Smooth muscle cell (in vitro differentiated cells): ENCODE measurements around the gene PXT1. TPM values are rescaled to one million over a fixed set of nuclear protein-coding genes. Genes with fewer than 3 reads are reported as not detected.

Experiments
- DNase-seq: peaks from one replicate; lab custom pipeline; 2025; ENCODE audit not compliant: unreplicated experiment; lab: John Stamatoyannopoulos, UW
- H2AFZ ChIP-seq: fragments of 200-600 bp; sonication (generic); 2 replicates; pipeline ENCODE4 v1.6.0; 2016; ENCODE audit warnings: antibody characterized with exemption, low read depth, mild to moderate bottlenecking
- H3F3A ChIP-seq: fragments of 200-600 bp; sonication (generic); 2 replicates; pipeline ENCODE4 v1.6.0; 2017; ENCODE audit warnings: antibody characterized with exemption, low read depth
- H3K27ac ChIP-seq: fragments of 200-600 bp; sonication (generic); 2 replicates; pipeline ENCODE4 v1.5.1; 2016; ENCODE audit warnings: low read depth, mild to moderate bottlenecking
- H3K27me3 ChIP-seq: fragments of 200-600 bp; sonication (generic); 2 replicates; pipeline ENCODE4 v1.6.1; 2016; ENCODE audit warnings: low read depth, mild to moderate bottlenecking
- H3K36me3 ChIP-seq: fragments of 200-600 bp; sonication (generic); 2 replicates; pipeline ENCODE4 v1.5.1; 2016; ENCODE audit warnings: low read depth
- H3K4me1 ChIP-seq: fragments of 200-600 bp; sonication (generic); 2 replicates; pipeline ENCODE4 v1.5.1; 2016; ENCODE audit warnings: low read depth
- H3K4me2 ChIP-seq: fragments of 200-600 bp; sonication (generic); 2 replicates; pipeline ENCODE4 v1.6.0; 2016; ENCODE audit warnings: mild to moderate bottlenecking
- H3K4me3 ChIP-seq: fragments of 200-600 bp; sonication (generic); 2 replicates; pipeline ENCODE4 v1.5.1; 2016; ENCODE audit warnings: mild to moderate bottlenecking
- H3K79me2 ChIP-seq: fragments of 200-600 bp; sonication (generic); 2 replicates; pipeline ENCODE4 v1.6.0; 2016; ENCODE audit warnings: low read depth, mild to moderate bottlenecking
- H3K9ac ChIP-seq: fragments of 200-600 bp; sonication (generic); 2 replicates; pipeline ENCODE4 v1.6.0; 2016; ENCODE audit warnings: low read depth
- H3K9me3 ChIP-seq: fragments of 200-600 bp; sonication (generic); replicated peaks from 2 replicates; pipeline ENCODE4 v1.5.1; 2016; ENCODE audit warnings: low read depth
- H4K20me1 ChIP-seq: fragments of 200-600 bp; sonication (generic); 2 replicates; pipeline ENCODE4 v1.6.0; 2016; ENCODE audit warnings: low read depth
- WGBS: methylation state at CpG from one replicate; pipeline ENCODE4 v1.1.7; 2016; ENCODE audit warnings: low lambda C conversion rate; 5-methylcytosine and 5-hydroxymethylcytosine counted together
- polyA plus RNA-seq: library from polyadenylated mRNA; unstranded; fragments of >200 nt; fragmentation: Nextera tagmentation; extraction: Ambion mirVana; gene quantifications from 2 replicates; pipeline ENCODE4 v1.2.1, GENCODE V29; 2016
- total RNA-seq: library from RNA; depleted of rRNA; stranded (reverse); fragments of >200 nt; gene quantifications from 2 replicates; pipeline ENCODE4 v1.2.3, GENCODE V29; 2014
- TF ChIP-seq, protein P1 (sequence below): fragments of 200-600 bp; sonication (generic); IDR thresholded peaks from 2 replicates; pipeline ENCODE4 v1.5.1; 2017; ENCODE audit warnings: borderline replicate concordance, mild to moderate bottlenecking, antibody characterized with exemption; ENCODE audit not compliant: insufficient read depth, poor library complexity, severe bottlenecking

The PXT1 gene
- total and polyA plus RNA-seq, 2 experiments from 2014 or later = not detected

DNA sequence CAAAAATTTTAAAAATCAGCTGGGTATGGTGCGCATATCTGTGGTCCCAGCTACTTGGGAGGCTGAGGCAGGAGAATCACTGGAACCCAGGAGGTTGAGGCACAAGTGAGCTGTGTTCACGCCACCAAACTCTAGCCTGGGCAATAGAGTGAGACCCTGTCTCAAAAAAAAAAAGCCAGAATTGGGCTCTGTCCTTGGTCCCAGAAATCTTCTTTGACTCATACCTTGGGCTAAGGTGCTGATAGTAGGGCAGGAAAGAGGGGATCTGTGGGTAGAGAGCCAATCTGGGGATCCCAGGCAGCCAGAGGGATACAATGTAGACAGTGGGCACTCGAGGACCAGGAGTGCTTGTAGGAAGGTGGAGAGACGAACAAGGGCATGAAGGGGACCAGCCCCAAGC is 68.5 kb downstream of the PXT1 start:
- 93% methylated on average over 4 of the region's 4 CpGs for WGBS

DNA sequence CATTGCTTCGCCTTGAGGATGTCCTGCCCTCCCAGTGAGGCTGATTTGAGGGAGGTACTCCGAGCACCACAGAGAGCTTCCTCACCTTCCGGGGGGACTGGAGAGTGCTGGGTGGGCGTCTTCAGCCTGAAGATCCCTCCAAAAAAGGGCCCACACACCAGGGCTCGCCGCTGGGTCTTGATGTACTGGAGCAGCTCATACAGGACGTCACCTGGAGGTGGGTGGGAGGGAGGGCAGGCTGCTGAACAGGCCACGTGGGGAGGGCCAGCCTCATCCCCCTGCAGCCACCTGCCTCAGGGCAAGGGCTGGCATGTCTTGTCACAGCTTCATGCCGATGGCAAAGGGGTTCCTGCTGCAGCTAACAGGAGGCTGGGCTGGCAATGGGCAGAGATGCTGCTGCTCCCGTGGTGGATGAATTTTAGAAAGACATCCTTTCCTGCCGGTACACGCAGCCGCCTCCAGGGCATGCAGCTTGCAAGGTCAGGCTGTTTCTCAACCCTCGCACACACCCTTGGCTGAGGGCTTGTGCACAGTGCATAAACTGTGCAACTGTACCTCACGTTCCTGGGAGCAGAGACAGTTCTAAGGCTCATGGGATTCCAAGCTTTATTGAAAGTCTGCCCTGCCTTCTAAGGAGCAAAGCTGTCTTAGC is 69.2 kb downstream of the PXT1 start:
- H2AFZ ChIP-seq = no peak overlapping the region
- no peak overlapping the region for H3K4me3 ChIP-seq
- peaks cover 5% of the 10 kb centered on the region for H3K4me1 ChIP-seq
- H3K27ac ChIP-seq = no peak overlapping the region
- no peaks in the 10 kb centered on the region for H3K9me3 ChIP-seq
- no peaks in the 10 kb centered on the region for H3K79me2 ChIP-seq
- DNase-seq = no peak
- H3K4me2 ChIP-seq = no peak overlapping the region
- H3K9ac ChIP-seq = no peak overlapping the region
- H3K27me3 ChIP-seq = no peaks in the 10 kb centered on the region
- 63% methylated on average over 14 of the region's 15 CpGs for WGBS
- H3F3A ChIP-seq = no peaks in the 10 kb centered on the region
- no peaks in the 10 kb centered on the region for H4K20me1 ChIP-seq
- TF ChIP-seq, protein P1, sequence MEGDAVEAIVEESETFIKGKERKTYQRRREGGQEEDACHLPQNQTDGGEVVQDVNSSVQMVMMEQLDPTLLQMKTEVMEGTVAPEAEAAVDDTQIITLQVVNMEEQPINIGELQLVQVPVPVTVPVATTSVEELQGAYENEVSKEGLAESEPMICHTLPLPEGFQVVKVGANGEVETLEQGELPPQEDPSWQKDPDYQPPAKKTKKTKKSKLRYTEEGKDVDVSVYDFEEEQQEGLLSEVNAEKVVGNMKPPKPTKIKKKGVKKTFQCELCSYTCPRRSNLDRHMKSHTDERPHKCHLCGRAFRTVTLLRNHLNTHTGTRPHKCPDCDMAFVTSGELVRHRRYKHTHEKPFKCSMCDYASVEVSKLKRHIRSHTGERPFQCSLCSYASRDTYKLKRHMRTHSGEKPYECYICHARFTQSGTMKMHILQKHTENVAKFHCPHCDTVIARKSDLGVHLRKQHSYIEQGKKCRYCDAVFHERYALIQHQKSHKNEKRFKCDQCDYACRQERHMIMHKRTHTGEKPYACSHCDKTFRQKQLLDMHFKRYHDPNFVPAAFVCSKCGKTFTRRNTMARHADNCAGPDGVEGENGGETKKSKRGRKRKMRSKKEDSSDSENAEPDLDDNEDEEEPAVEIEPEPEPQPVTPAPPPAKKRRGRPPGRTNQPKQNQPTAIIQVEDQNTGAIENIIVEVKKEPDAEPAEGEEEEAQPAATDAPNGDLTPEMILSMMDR = no peak
- H3K36me3 ChIP-seq = no peaks in the 10 kb centered on the region

More for the DNA sequence above, 68.5 kb downstream of the PXT1 start:
- Histone ChIP-seq H3K9me3 (no peaks in the 10 kb centered on the region), H3K4me1 (peaks cover 3% of the 10 kb centered on the region), H3K36me3 (no peaks in the 10 kb centered on the region), H3K79me2 (no peaks in the 10 kb centered on the region), H3K27me3 (no peaks in the 10 kb centered on the region), H3K9ac (no peak overlapping the region), H3K4me3 (no peak overlapping the region), H2AFZ (no peak overlapping the region), H4K20me1 (no peaks in the 10 kb centered on the region), H3K27ac (no peak overlapping the region), H3F3A (no peaks in the 10 kb centered on the region), H3K4me2 (no peak overlapping the region)
- DNase-seq = no peak
- TF ChIP-seq, protein P1 = no peak

DNA sequence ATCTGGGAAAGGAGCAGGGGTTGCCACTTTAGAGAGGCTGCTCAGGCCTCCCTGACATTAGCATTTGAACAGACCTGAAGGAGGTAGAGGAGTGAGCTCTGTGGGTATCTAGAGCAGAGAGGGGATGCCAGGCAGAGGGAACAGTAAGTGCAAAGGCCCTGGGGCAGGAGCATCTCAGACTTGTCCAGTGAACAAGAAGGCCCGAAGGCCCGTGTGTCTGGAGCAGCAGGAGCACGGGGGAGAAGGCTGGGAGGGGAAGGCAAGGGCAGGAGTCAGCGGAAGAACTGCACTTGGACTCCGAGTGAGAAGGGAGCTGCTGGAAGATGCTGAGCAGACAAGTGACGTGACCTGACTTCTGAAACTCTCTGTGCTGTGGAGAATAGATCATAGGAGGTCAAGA is 70.6 kb downstream of the PXT1 start:
- H3K79me2 ChIP-seq = no peaks in the 10 kb centered on the region
- DNase-seq = no peak
- H3K9ac ChIP-seq = no peak overlapping the region
- no peaks in the 10 kb centered on the region for H3K27me3 ChIP-seq
- peaks cover 4% of the 10 kb centered on the region for H3F3A ChIP-seq
- TF ChIP-seq, protein P1 = no peak
- no peaks in the 10 kb centered on the region for H4K20me1 ChIP-seq
- H3K4me2 ChIP-seq = no peak overlapping the region
- peaks cover 5% of the 10 kb centered on the region for H3K4me1 ChIP-seq
- H3K4me3 ChIP-seq = no peak overlapping the region
- H3K9me3 ChIP-seq = no peaks in the 10 kb centered on the region
- H3K36me3 ChIP-seq = no peaks in the 10 kb centered on the region
- H3K27ac ChIP-seq = no peak overlapping the region
- H2AFZ ChIP-seq = no peak overlapping the region
- WGBS = 90% methylated on average over 6 of the region's 6 CpGs

DNA sequence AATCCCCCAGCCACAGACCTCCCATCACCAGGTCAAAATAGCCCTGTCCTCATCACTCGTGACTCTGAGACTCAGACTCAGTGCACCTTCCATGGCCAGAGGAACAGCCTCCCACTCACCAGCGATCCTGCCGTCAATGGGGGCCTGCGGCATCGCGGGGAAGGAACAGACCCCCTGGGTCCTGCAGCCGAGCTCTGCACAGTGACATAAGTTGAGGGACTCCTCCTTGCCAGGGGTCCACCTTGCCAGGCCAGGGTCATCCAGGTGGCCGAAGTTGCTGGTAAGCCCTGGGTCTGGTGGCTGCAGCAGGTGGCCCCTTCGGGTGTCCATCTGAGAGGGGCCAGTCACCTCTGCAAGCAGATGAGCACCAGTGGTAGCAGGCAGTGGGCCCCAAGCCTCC is 71.4 kb downstream of the PXT1 start:
- H3K79me2 ChIP-seq = no peaks in the 10 kb centered on the region
- no peaks in the 10 kb centered on the region for H3K27me3 ChIP-seq
- peaks cover 5% of the 10 kb centered on the region for H3K4me1 ChIP-seq
- no peak overlapping the region for H2AFZ ChIP-seq
- 95% methylated on average over 9 of the region's 9 CpGs for WGBS
- H4K20me1 ChIP-seq = no peaks in the 10 kb centered on the region
- DNase-seq = no peak
- TF ChIP-seq, protein P1 = no peak
- H3K9ac ChIP-seq = no peak overlapping the region
- H3F3A ChIP-seq = peaks cover 4% of the 10 kb centered on the region
- no peak overlapping the region for H3K27ac ChIP-seq
- no peaks in the 10 kb centered on the region for H3K36me3 ChIP-seq
- no peak overlapping the region for H3K4me2 ChIP-seq
- H3K9me3 ChIP-seq = no peaks in the 10 kb centered on the region
- no peak overlapping the region for H3K4me3 ChIP-seq
